ENCODE measurements around the gene SIK3.

Gene SIK3

DNA sequence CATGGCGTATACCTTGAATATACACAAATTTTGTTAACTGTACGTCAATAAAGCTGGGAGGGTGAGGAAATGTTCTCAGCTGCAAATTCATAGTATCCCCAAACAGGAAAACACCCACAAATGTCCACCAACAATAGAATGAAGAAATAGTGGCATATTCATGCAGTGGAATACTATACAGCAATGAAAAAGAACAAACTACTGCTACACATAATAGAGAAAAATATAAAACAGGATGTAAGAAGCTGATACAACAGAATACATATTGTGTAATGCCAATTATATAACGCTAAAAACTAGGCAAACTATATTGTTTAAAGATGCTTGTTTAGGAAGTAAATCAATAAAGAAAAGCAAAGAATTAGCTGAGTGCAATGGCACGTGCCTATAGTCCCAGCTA, 81.5 kb downstream of the SIK3 start:
- DNase-seq: no peak
- Histone ChIP-seq H4K20me1 (ENCODE audit: insufficient read depth, low read length) (no peaks in the 10 kb centered on the region), H3K4me3 (ENCODE audit: low read length) (no peak overlapping the region), H3K79me2 (ENCODE audit: low read length) (peaks cover 82% of the 10 kb centered on the region), H3K27ac (ENCODE audit: low read length) (no peak overlapping the region), H3K9me3 (replicated peaks; ENCODE audit: insufficient read depth, low read length) (no peaks in the 10 kb centered on the region), H3K27me3 (replicated peaks; ENCODE audit: insufficient read depth, low read length) (no peaks in the 10 kb centered on the region), H2AFZ (ENCODE audit: low read length) (no peak overlapping the region), H3K9ac (ENCODE audit: low read length) (no peak overlapping the region), H3K9me2 (replicated peaks; ENCODE audit: insufficient read depth, low read length) (no peaks in the 10 kb centered on the region), H3K4me1 (ENCODE audit: low read length) (peaks cover 7% of the 10 kb centered on the region; the same call in 1 of the 2 replicates), H3F3A (ENCODE audit: insufficient read depth, low read length) (no peaks in the 10 kb centered on the region), H3K4me2 (ENCODE audit: low read depth, low read length) (no peak overlapping the region), H3K36me3 (replicated peaks; ENCODE audit: insufficient read depth, low read length) (no peaks in the 10 kb centered on the region)
- TF ChIP-seq EZH2 (optimal IDR thresholded peaks at IDR 0.05; ENCODE audit: low read depth, low read length): no peak

DNA sequence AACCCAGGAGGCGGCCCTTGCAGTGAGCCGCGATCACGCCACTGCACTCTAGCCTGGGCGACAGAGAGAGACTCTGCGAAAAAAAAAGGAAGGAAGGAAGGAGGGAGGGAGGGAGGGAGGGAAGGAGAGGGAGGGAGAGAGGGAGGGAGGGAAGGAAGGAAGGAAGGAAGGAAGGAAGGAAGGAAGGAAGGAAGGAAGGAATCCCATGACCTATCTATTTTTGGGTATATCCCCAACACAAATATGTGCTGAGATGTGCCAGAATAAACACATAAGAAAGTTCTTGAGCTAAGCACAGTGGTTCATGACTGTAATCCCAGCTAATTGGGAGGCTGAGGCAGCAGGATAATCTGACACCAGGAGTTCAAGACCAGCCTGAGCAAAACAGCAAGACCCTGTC, 82.0 kb downstream of the SIK3 start:
- no peaks in the 10 kb centered on the region for H3K9me2 ChIP-seq (replicated peaks; ENCODE audit: insufficient read depth, low read length)
- H3F3A ChIP-seq (ENCODE audit: insufficient read depth, low read length): no peaks in the 10 kb centered on the region
- no peak overlapping the region for H3K4me2 ChIP-seq (ENCODE audit: low read depth, low read length)
- no peaks in the 10 kb centered on the region for H4K20me1 ChIP-seq (ENCODE audit: insufficient read depth, low read length)
- peaks cover 7% of the 10 kb centered on the region; the same call in 1 of the 2 replicates for H3K4me1 ChIP-seq (ENCODE audit: low read length)
- peaks cover 83% of the 10 kb centered on the region for H3K79me2 ChIP-seq (ENCODE audit: low read length)
- TF ChIP-seq, protein P1, sequence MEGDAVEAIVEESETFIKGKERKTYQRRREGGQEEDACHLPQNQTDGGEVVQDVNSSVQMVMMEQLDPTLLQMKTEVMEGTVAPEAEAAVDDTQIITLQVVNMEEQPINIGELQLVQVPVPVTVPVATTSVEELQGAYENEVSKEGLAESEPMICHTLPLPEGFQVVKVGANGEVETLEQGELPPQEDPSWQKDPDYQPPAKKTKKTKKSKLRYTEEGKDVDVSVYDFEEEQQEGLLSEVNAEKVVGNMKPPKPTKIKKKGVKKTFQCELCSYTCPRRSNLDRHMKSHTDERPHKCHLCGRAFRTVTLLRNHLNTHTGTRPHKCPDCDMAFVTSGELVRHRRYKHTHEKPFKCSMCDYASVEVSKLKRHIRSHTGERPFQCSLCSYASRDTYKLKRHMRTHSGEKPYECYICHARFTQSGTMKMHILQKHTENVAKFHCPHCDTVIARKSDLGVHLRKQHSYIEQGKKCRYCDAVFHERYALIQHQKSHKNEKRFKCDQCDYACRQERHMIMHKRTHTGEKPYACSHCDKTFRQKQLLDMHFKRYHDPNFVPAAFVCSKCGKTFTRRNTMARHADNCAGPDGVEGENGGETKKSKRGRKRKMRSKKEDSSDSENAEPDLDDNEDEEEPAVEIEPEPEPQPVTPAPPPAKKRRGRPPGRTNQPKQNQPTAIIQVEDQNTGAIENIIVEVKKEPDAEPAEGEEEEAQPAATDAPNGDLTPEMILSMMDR (IDR thresholded peaks at IDR 0.05; ENCODE audit: low read length): no peak
- TF ChIP-seq EZH2 (optimal IDR thresholded peaks at IDR 0.05; ENCODE audit: low read depth, low read length) (no peak), EZH2phosphoT487 (IDR thresholded peaks at IDR 0.05; ENCODE audit: low read length) (no peak)
- no peaks in the 10 kb centered on the region for H3K9me3 ChIP-seq (replicated peaks; ENCODE audit: insufficient read depth, low read length)
- no peak overlapping the region for H2AFZ ChIP-seq (ENCODE audit: low read length)
- no peak overlapping the region for H3K9ac ChIP-seq (ENCODE audit: low read length)
- H3K27me3 ChIP-seq (replicated peaks; ENCODE audit: insufficient read depth, low read length): no peaks in the 10 kb centered on the region
- H3K36me3 ChIP-seq (replicated peaks; ENCODE audit: insufficient read depth, low read length): no peaks in the 10 kb centered on the region
- H3K4me3 ChIP-seq (ENCODE audit: low read length): no peak overlapping the region
- no peak for DNase-seq
- H3K27ac ChIP-seq (ENCODE audit: low read length): no peak overlapping the region

DNA sequence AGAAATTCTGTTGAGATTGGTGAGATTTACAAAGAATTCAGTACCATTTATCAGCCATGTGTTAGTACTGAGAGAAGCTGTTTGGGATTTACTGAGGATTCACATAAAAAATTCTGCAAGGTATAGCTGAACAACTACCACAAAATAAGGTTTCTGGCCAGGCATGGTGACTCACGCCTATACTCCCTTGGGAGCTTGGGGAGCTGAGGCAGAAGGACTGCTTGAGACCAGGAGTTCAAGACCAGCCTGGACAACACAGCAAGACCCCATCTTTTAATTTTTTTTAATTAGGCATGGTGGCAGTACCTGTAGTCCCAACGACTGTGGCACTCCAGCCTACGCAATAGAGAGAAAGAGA, 86.7 kb downstream of the SIK3 start:
- Histone ChIP-seq H3K27ac (ENCODE audit: low read length) (no peak overlapping the region), H3F3A (ENCODE audit: insufficient read depth, low read length) (no peaks in the 10 kb centered on the region), H3K36me3 (replicated peaks; ENCODE audit: insufficient read depth, low read length) (no peaks in the 10 kb centered on the region), H3K27me3 (replicated peaks; ENCODE audit: insufficient read depth, low read length) (no peaks in the 10 kb centered on the region), H3K9ac (ENCODE audit: low read length) (no peak overlapping the region), H3K9me2 (replicated peaks; ENCODE audit: insufficient read depth, low read length) (no peaks in the 10 kb centered on the region), H3K4me3 (ENCODE audit: low read length) (no peak overlapping the region), H4K20me1 (ENCODE audit: insufficient read depth, low read length) (0 out of 2 replicates have a peak, but pooled peaks cover under 1% of the 10 kb centered on the region), H3K4me1 (ENCODE audit: low read length) (peaks cover 14% of the 10 kb centered on the region; the same call in 1 of the 2 replicates), H3K9me3 (replicated peaks; ENCODE audit: insufficient read depth, low read length) (no peaks in the 10 kb centered on the region), H3K79me2 (ENCODE audit: low read length) (peaks cover 79% of the 10 kb centered on the region), H2AFZ (ENCODE audit: low read length) (no peak overlapping the region), H3K4me2 (ENCODE audit: low read depth, low read length) (no peak overlapping the region)
- no peak for DNase-seq
- TF ChIP-seq, protein P1 (IDR thresholded peaks at IDR 0.05; ENCODE audit: low read length): no peak
- TF ChIP-seq EZH2 (optimal IDR thresholded peaks at IDR 0.05; ENCODE audit: low read depth, low read length) (no peak), EZH2phosphoT487 (IDR thresholded peaks at IDR 0.05; ENCODE audit: low read length) (no peak)

DNA sequence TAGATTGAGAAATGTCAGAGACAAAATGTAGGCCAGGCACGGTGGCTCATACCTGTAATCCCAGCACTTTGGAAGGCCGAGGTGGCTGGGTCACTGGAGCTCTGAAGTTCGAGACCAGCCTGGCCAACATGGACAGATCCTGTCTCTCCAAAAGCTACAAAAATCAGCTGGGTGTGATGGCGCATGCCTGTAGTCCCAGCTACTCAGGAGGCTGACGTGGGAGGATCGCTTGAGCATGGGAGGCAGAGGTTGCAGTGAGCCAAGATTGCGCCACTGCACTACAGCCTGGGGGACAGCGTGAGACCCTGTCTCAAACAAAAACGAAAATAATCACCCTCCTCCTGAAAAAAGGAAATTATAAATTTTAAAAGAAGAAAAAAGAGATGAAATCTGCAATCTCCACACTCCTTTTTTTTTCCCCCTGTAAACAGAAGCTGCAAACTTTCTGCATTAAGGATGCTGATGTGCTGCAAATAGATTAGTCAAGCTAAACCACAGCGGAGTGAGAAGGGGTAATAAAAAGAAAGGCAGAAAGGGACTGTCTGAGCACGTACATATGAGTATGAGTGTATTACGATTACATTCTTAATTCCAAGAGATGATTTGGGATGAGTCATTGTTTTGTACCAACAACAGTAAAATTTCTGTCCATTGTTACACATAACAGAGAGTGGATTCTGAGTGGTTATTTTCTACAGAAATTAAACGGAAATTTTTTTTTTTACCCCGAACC, 87.3 kb downstream of the SIK3 start:
- TF ChIP-seq, protein P1 (IDR thresholded peaks at IDR 0.05; ENCODE audit: low read length): no peak
- no peak for TF ChIP-seq EZH2 (optimal IDR thresholded peaks at IDR 0.05; ENCODE audit: low read depth, low read length)
- no peak for TF ChIP-seq EZH2phosphoT487 (IDR thresholded peaks at IDR 0.05; ENCODE audit: low read length)
- Histone ChIP-seq H3K4me1 (ENCODE audit: low read length) (peaks cover 19% of the 10 kb centered on the region), H3K79me2 (ENCODE audit: low read length) (peaks cover 80% of the 10 kb centered on the region), H3K27me3 (replicated peaks; ENCODE audit: insufficient read depth, low read length) (no peaks in the 10 kb centered on the region), H3K4me2 (ENCODE audit: low read depth, low read length) (no peak overlapping the region), H3K9me2 (replicated peaks; ENCODE audit: insufficient read depth, low read length) (no peaks in the 10 kb centered on the region), H3K9me3 (replicated peaks; ENCODE audit: insufficient read depth, low read length) (no peaks in the 10 kb centered on the region), H3K9ac (ENCODE audit: low read length) (no peak overlapping the region), H3K36me3 (replicated peaks; ENCODE audit: insufficient read depth, low read length) (no peaks in the 10 kb centered on the region), H3K4me3 (ENCODE audit: low read length) (no peak overlapping the region), H4K20me1 (ENCODE audit: insufficient read depth, low read length) (0 out of 2 replicates have a peak, but pooled peaks cover 6% of the 10 kb centered on the region), H3K27ac (ENCODE audit: low read length) (no peak overlapping the region), H2AFZ (ENCODE audit: low read length) (no peak overlapping the region), H3F3A (ENCODE audit: insufficient read depth, low read length) (no peaks in the 10 kb centered on the region)
- DNase-seq: no peak

Measured in MM.1S (cell line).